ENCODE results near the gene CD79B. TPM values are rescaled to one million over a fixed set of nuclear protein-coding genes. Genes with fewer than 3 reads are reported as not detected.
"Not testable (repeated sequence)": the region's sequence is repeated elsewhere in the genome, so short reads cannot be mapped to it uniquely, and the experiment has no call there.

Gene CD79B
- total and polyA plus RNA-seq, 2 of the 13 experiments (the other 11 are each of a cell fraction or from before 2014, with no cell fraction given) = not detected

DNA sequence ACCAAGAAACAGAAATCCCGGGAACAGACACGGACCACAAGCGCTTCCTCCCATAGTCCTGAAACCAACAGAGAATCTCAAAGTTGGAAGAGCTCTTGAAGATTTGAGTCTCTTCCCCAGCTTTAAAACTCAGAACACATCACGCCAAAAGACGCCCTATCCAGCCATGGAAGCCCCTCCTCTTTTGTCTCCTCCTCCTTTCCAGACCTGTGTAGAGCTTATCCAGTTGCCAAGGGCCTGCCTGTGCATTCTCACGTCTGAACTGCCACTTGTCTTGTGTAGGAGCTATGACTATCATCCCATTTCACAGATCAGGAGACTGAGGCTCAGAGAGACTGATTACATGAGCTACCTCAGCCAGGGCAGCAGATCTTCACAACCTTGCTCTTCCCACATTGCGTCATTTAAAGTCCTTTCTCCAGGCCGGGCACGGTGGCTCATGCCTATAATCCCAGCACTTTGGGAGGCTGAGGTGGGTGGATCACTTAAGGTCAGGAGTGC lies 49.5 kb downstream of the CD79B start:
- H3K4me1 ChIP-seq (ENCODE audit: insufficient read depth, low read length); in situ Hi-C loops (cut with HindIII; ENCODE audit: extremely low pct_ligation_motif_present, low pct_unique_long_range_greater_than_20kb); ATAC-seq; POLR2A ChIA-PET; H2AFZ ChIP-seq (ENCODE audit: low read length); H4K20me1 ChIP-seq (ENCODE audit: insufficient read depth, low read length); intact Hi-C loops (cut with micrococcal nuclease; ENCODE audit: unreplicated experiment); H3K79me2 ChIP-seq (ENCODE audit: insufficient read depth, low read length); DNase-seq (ENCODE audit: low spot score); H3K9me3 ChIP-seq (ENCODE audit: low read length); H3K27me3 ChIP-seq (ENCODE audit: control insufficient read depth in 1 of 2, insufficient read depth in 2 of 2, low read length in 2 of 2); BruUV-seq (replicated peaks); H3K4me2 ChIP-seq (ENCODE audit: low read depth, low read length); FAIRE-seq; H3K9ac ChIP-seq (ENCODE audit: insufficient read depth, low read depth, low read length); H3K27ac ChIP-seq (ENCODE audit: extremely low read length, insufficient read depth, low read length); H3K4me3 ChIP-seq (replicated peaks in 1 of 3; ENCODE audit: insufficient read depth in 1 of 3, low read depth in 2 of 3, low read length in 3 of 3); H3K36me3 ChIP-seq (replicated peaks in 1 of 2; ENCODE audit: control insufficient read depth in 1 of 2, insufficient read depth in 2 of 2, low read length in 2 of 2): not testable (repeated sequence)
- CTCF ChIA-PET (ENCODE audit: low intra/inter-chr PET ratio, low total read pairs) = interaction anchor here (1.3 kb wide), 1 partner anchor 16 kb away, joined by 4 read pairs; no protein-coding TSS in a partner anchor
- TF ChIP-seq ZNF629 (CRISPR knock-in tag; conservative IDR thresholded peaks at IDR 0.05) (peak; percentile 75), ZMYM3 (CRISPR knock-in tag; IDR thresholded peaks at IDR 0.05) (0 out of 2 replicates have a peak, but pooled peaks have one; percentile 35)
- WGBS (ENCODE audit: low lambda C conversion rate) = 50% methylated on average over 9 of the region's 9 CpGs

DNA sequence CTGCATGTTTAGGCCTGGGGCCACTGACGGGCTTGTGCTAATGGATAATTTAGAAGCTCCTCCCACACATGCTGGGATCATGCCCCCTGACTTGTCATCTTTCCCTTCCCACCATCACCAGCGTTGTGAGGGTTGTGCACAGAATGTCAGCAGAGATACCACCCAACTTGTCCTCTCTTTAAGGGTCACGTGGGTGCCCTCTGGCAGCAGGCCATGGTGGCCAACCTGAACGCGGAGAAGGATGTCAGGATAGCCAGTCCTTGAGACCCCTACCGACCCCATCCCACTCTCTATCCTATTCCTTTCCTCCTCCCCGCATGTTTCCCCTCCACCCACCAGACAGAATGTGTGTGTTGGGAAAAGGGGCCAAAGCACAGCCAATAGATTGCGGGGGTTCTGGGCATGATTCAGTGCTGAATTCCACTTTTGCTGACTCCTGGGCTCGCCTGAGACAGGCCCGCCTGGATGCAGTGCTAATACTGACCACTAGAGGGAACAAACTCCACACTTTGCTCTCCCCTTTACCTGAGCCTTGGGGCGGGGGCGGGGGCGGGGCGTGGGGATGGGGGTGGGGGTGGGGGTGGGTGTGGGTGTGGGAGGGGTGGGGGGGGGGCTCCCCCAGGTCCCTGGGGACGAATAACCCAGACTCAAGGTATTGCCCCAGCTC lies 50.1 kb downstream of the CD79B start, which contains the start of gene GH2:
Gene GH2, minus strand, starts transcription at position 10 of the 667 bp plus-strand sequence. CDS start 143 bp downstream, outside the sequence.
- peaks cover under 1 to 1% of the 10 kb centered on the region in 2 experiments; a peak in 4 of 5 replicates for H3K27me3 ChIP-seq (ENCODE audit: control insufficient read depth in 1 of 2, insufficient read depth in 2 of 2, low read length in 2 of 2)
- H3K79me2 ChIP-seq (ENCODE audit: insufficient read depth, low read length) = no peaks in the 10 kb centered on the region
- ChIA-PET POLR2A (no interaction called here), CTCF (ENCODE audit: low intra/inter-chr PET ratio, low total read pairs) (interaction anchor here (1.3 kb wide), 1 partner anchor 16 kb away, joined by 4 read pairs; no protein-coding TSS in a partner anchor)
- no peak within 1 kb of the TSS for H3K9ac ChIP-seq (ENCODE audit: insufficient read depth, low read depth, low read length)
- H3K4me3 ChIP-seq (replicated peaks in 1 of 3; ENCODE audit: insufficient read depth in 1 of 3, low read depth in 2 of 3, low read length in 3 of 3) = no peak within 1 kb of the TSS
- 31% methylated on average over 10 of the region's 15 CpGs for WGBS (ENCODE audit: low lambda C conversion rate)
- H3K36me3 ChIP-seq (replicated peaks in 1 of 2; ENCODE audit: control insufficient read depth in 1 of 2, insufficient read depth in 2 of 2, low read length in 2 of 2) = no peaks in the 10 kb centered on the region
- peak within 1 kb of the TSS; percentile 50 for H3K4me2 ChIP-seq (ENCODE audit: low read depth, low read length)
- TF ChIP-seq, protein P1, sequence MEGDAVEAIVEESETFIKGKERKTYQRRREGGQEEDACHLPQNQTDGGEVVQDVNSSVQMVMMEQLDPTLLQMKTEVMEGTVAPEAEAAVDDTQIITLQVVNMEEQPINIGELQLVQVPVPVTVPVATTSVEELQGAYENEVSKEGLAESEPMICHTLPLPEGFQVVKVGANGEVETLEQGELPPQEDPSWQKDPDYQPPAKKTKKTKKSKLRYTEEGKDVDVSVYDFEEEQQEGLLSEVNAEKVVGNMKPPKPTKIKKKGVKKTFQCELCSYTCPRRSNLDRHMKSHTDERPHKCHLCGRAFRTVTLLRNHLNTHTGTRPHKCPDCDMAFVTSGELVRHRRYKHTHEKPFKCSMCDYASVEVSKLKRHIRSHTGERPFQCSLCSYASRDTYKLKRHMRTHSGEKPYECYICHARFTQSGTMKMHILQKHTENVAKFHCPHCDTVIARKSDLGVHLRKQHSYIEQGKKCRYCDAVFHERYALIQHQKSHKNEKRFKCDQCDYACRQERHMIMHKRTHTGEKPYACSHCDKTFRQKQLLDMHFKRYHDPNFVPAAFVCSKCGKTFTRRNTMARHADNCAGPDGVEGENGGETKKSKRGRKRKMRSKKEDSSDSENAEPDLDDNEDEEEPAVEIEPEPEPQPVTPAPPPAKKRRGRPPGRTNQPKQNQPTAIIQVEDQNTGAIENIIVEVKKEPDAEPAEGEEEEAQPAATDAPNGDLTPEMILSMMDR (CRISPR knock-in tag; IDR thresholded peaks at IDR 0.05) = peak; percentile 60
- TF ChIP-seq, protein P2, sequence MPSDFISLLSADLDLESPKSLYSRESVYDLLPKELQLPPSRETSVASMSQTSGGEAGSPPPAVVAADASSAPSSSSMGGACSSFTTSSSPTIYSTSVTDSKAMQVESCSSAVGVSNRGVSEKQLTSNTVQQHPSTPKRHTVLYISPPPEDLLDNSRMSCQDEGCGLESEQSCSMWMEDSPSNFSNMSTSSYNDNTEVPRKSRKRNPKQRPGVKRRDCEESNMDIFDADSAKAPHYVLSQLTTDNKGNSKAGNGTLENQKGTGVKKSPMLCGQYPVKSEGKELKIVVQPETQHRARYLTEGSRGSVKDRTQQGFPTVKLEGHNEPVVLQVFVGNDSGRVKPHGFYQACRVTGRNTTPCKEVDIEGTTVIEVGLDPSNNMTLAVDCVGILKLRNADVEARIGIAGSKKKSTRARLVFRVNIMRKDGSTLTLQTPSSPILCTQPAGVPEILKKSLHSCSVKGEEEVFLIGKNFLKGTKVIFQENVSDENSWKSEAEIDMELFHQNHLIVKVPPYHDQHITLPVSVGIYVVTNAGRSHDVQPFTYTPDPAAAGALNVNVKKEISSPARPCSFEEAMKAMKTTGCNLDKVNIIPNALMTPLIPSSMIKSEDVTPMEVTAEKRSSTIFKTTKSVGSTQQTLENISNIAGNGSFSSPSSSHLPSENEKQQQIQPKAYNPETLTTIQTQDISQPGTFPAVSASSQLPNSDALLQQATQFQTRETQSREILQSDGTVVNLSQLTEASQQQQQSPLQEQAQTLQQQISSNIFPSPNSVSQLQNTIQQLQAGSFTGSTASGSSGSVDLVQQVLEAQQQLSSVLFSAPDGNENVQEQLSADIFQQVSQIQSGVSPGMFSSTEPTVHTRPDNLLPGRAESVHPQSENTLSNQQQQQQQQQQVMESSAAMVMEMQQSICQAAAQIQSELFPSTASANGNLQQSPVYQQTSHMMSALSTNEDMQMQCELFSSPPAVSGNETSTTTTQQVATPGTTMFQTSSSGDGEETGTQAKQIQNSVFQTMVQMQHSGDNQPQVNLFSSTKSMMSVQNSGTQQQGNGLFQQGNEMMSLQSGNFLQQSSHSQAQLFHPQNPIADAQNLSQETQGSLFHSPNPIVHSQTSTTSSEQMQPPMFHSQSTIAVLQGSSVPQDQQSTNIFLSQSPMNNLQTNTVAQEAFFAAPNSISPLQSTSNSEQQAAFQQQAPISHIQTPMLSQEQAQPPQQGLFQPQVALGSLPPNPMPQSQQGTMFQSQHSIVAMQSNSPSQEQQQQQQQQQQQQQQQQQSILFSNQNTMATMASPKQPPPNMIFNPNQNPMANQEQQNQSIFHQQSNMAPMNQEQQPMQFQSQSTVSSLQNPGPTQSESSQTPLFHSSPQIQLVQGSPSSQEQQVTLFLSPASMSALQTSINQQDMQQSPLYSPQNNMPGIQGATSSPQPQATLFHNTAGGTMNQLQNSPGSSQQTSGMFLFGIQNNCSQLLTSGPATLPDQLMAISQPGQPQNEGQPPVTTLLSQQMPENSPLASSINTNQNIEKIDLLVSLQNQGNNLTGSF (CRISPR knock-in tag; IDR thresholded peaks at IDR 0.05) = no peak
- intact Hi-C loops (cut with micrococcal nuclease; ENCODE audit: unreplicated experiment) = no loop called here
- DNase-seq (ENCODE audit: low spot score) (peak; percentile 29), ATAC-seq (peak; percentile 88), FAIRE-seq (no peak)
- no TSS peak for BruUV-seq (replicated peaks)
- H3K4me1 ChIP-seq (ENCODE audit: insufficient read depth, low read length) = peaks cover 9% of the 10 kb centered on the region; the same call in 1 of the 2 replicates
- H2AFZ ChIP-seq (ENCODE audit: low read length) = no peak within 1 kb of the TSS
- H4K20me1 ChIP-seq (ENCODE audit: insufficient read depth, low read length) = no peaks in the 10 kb centered on the region
- no peak within 1 kb of the TSS for H3K27ac ChIP-seq (ENCODE audit: extremely low read length, insufficient read depth, low read length)
- in situ Hi-C loops (cut with HindIII; ENCODE audit: extremely low pct_ligation_motif_present, low pct_unique_long_range_greater_than_20kb) = no loop called here
- H3K9me3 ChIP-seq (ENCODE audit: low read length) = no peaks in the 10 kb centered on the region
